OCI-LY7 (cell line): Measurements from ENCODE around the gene NSMF. TPM values are rescaled to one million over a fixed set of nuclear protein-coding genes. Genes with fewer than 3 reads are reported as not detected.

Source experiments
- BruUV-seq: library from RNA; stranded (reverse); fragments of 400-500 nt; replicated peaks from 2 replicates; lab custom pipeline; 2021; lab: Mats Ljungman, UMichigan
- CTCF ChIA-PET: fragments of 300-600 bp; sonication (Branson Sonifier 250); formaldehyde crosslinking; loops from one replicate; lab custom pipeline; 2022; ENCODE audit warnings: antibody characterized with exemption; ENCODE audit not compliant: unreplicated experiment; lab: Charles Lee
- POLR2A ChIA-PET: fragments of 300-600 bp; sonication (Branson Sonifier 250); formaldehyde crosslinking; loops from one replicate; lab custom pipeline; 2022; ENCODE audit warnings: antibody characterized with exemption; lab: Charles Lee
- DNase-seq: peaks from one replicate; pipeline ENCODE4 v3.0.0-alpha.2; 2015; ENCODE audit warnings: low spot score
- H2AFZ ChIP-seq: fragments of 200-600 bp; sonication (generic), shearing (Covaris generic); 2 replicates; pipeline ENCODE4 v1.6.1; 2014; ENCODE audit warnings: mild to moderate bottlenecking, antibody characterized with exemption, low read length, moderate library complexity
- H3K27ac ChIP-seq: fragments of 200-600 bp; sonication (generic); 2 replicates; pipeline ENCODE4 v1.5.1; 2014; ENCODE audit warnings: mixed run types, low read depth, mild to moderate bottlenecking, moderate library complexity, low read length, inconsistent platforms; ENCODE audit not compliant: poor library complexity, severe bottlenecking
- H3K36me3 ChIP-seq: fragments of 200-600 bp; sonication (generic); 2 replicates; pipeline ENCODE4 v1.6.1; 2014; ENCODE audit warnings: mild to moderate bottlenecking, antibody characterized with exemption, low read length, moderate library complexity, mixed read lengths; ENCODE audit not compliant: insufficient read depth
- H3K4me1 ChIP-seq: fragments of 200-600 bp; sonication (generic); 2 replicates; pipeline ENCODE4 v1.5.1; 2014; ENCODE audit warnings: mild to moderate bottlenecking, low read length; ENCODE audit not compliant: insufficient read depth, poor library complexity, severe bottlenecking
- H3K4me2 ChIP-seq: fragments of 200-600 bp; sonication (generic); 2 replicates; pipeline ENCODE4 v1.6.1; 2014; ENCODE audit warnings: mild to moderate bottlenecking, low read length
- H3K4me3 ChIP-seq: fragments of 200-600 bp; sonication (generic); 2 replicates; pipeline ENCODE4 v1.5.1; 2014; ENCODE audit warnings: mild to moderate bottlenecking, low read depth, low read length; ENCODE audit not compliant: poor library complexity, severe bottlenecking
- H3K79me2 ChIP-seq: fragments of 200-600 bp; sonication (generic); 2 replicates; pipeline ENCODE4 v1.6.1; 2016; ENCODE audit warnings: low read depth, mild to moderate bottlenecking, low read length, moderate library complexity, mixed read lengths; ENCODE audit not compliant: insufficient read depth
- H3K9me2 ChIP-seq: fragments of 200-600 bp; sonication (generic); 2 replicates; pipeline ENCODE4 v1.6.1; 2016; ENCODE audit warnings: mild to moderate bottlenecking, low read length, mixed read lengths; ENCODE audit not compliant: insufficient read depth
- H3K9me3 ChIP-seq: fragments of 200-600 bp; sonication (generic); 2 replicates; pipeline ENCODE4 v1.6.1; 2014; ENCODE audit warnings: mild to moderate bottlenecking, mixed run types, low read length, mixed read lengths
- H4K20me1 ChIP-seq: fragments of 200-600 bp; sonication (generic); 2 replicates; pipeline ENCODE4 v1.6.1; 2014; ENCODE audit warnings: mild to moderate bottlenecking, antibody characterized with exemption, low read length, moderate library complexity, mixed read lengths; ENCODE audit not compliant: insufficient read depth
- EZH2phosphoT487 ChIP-seq: fragments of 200-600 bp; sonication (generic); IDR thresholded peaks from 2 replicates; pipeline ENCODE4 v1.6.1; 2018; ENCODE audit warnings: low read depth, borderline replicate concordance, mild to moderate bottlenecking, mixed run types, antibody characterized with exemption, low read length, moderate library complexity, mixed read lengths
- intact Hi-C: fragments of 100-400 bp; cut with micrococcal nuclease; formaldehyde crosslinking; loops from one replicate; pipeline ENCODE4 v1.10.0; 2022; ENCODE audit not compliant: unreplicated experiment
- total RNA-seq, 2 experiments: library from RNA; depleted of rRNA in 1 of 2; stranded (reverse); fragments of >200 nt in 1 of 2; shearing (Covaris generic) in 1 of 2; gene quantifications; 2 replicates each; pipeline ENCODE4 v1.2.3, GENCODE V29; 2014 to 2022
- TF ChIP-seq, protein P1 (sequence below): fragments of 200-600 bp; sonication (generic); conservative IDR thresholded peaks from 2 replicates; pipeline ENCODE4 v1.5.1; 2014; ENCODE audit warnings: mild to moderate bottlenecking, antibody characterized with exemption, low read length, moderate library complexity, mixed read lengths

The NSMF gene
- total RNA-seq, 2 experiments from 2014 or later, result 20.3 to 29.8 TPM

DNA sequence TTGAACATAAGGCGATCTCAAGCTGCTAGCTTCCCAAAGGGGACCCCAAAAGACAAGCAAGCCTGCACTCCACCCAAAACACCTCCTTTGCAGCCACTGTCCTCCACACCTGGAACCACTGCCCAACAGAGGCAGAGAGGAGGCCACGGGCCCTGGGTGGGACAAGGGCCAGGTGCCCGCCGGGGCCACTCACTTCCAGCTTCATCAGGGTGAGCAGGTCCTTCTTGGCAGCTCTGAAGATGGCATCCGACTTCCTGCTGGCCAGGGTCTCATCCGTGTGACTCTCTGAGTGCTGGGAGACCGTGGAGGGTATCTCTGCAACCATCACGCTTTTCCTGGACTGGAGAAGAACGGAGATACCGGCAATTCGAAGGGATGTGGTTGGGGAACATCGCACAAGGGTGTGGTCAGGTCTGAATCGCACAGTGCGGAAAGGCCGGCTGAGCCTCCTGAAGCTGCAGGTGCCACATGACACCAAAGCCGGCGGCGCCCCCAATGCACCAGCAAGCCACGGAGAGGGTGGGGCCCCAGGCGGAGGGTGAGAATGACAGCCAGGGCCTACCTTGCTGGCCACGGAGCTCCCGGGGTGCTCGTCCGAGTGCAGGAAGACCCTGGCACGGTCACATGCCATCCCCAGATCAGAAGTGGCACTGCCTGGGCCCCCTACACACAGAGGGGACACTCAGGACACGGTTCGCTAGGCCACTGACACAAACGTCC, 46.4 kb upstream of the NSMF start:
- H3K36me3 ChIP-seq, result no peaks in the 10 kb centered on the region
- H3K9me3 ChIP-seq, result no peaks in the 10 kb centered on the region
- no peak for DNase-seq
- no TSS peak for BruUV-seq
- no peaks in the 10 kb centered on the region for H3K79me2 ChIP-seq
- H2AFZ ChIP-seq, result no peak overlapping the region
- no peak overlapping the region for H3K4me2 ChIP-seq
- ChIA-PET CTCF (no interaction called here), POLR2A (no interaction called here)
- H4K20me1 ChIP-seq, result no peaks in the 10 kb centered on the region
- no peaks in the 10 kb centered on the region for H3K4me1 ChIP-seq
- intact Hi-C loops, result no loop called here
- no peak overlapping the region for H3K27ac ChIP-seq
- no peak overlapping the region for H3K4me3 ChIP-seq
- H3K9me2 ChIP-seq, result no peaks in the 10 kb centered on the region
- no peak for TF ChIP-seq EZH2phosphoT487
- TF ChIP-seq, protein P1, sequence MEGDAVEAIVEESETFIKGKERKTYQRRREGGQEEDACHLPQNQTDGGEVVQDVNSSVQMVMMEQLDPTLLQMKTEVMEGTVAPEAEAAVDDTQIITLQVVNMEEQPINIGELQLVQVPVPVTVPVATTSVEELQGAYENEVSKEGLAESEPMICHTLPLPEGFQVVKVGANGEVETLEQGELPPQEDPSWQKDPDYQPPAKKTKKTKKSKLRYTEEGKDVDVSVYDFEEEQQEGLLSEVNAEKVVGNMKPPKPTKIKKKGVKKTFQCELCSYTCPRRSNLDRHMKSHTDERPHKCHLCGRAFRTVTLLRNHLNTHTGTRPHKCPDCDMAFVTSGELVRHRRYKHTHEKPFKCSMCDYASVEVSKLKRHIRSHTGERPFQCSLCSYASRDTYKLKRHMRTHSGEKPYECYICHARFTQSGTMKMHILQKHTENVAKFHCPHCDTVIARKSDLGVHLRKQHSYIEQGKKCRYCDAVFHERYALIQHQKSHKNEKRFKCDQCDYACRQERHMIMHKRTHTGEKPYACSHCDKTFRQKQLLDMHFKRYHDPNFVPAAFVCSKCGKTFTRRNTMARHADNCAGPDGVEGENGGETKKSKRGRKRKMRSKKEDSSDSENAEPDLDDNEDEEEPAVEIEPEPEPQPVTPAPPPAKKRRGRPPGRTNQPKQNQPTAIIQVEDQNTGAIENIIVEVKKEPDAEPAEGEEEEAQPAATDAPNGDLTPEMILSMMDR, result no peak

DNA sequence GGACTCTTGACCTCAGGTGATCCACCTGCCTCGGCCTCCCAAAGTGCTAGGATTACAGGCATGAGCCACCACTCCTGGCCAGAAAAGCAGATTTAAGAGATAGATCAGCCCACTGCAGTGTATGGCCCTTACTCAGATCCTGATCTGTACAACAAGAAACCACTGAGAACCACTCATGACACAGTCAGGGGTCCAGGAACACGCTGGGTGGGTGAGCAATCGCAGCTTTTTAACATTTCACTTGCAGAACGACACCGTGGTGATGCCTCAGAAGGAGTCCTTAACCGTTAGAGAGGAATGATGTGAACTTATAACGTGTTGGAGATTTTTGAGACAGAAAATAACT, 45.3 kb upstream of the NSMF start:
- no peaks in the 10 kb centered on the region for H4K20me1 ChIP-seq
- no peaks in the 10 kb centered on the region for H3K79me2 ChIP-seq
- H2AFZ ChIP-seq, result no peak overlapping the region
- H3K4me1 ChIP-seq, result no peaks in the 10 kb centered on the region
- H3K36me3 ChIP-seq, result no peaks in the 10 kb centered on the region
- CTCF ChIA-PET, result no interaction called here
- no peak overlapping the region for H3K27ac ChIP-seq
- no TSS peak for BruUV-seq
- no peaks in the 10 kb centered on the region for H3K9me2 ChIP-seq
- no peak overlapping the region for H3K4me3 ChIP-seq
- POLR2A ChIA-PET, result no interaction called here
- no peak for TF ChIP-seq EZH2phosphoT487
- TF ChIP-seq, protein P1, result no peak
- no peaks in the 10 kb centered on the region for H3K9me3 ChIP-seq
- no peak overlapping the region for H3K4me2 ChIP-seq
- intact Hi-C loops, result no loop called here
- no peak for DNase-seq

DNA sequence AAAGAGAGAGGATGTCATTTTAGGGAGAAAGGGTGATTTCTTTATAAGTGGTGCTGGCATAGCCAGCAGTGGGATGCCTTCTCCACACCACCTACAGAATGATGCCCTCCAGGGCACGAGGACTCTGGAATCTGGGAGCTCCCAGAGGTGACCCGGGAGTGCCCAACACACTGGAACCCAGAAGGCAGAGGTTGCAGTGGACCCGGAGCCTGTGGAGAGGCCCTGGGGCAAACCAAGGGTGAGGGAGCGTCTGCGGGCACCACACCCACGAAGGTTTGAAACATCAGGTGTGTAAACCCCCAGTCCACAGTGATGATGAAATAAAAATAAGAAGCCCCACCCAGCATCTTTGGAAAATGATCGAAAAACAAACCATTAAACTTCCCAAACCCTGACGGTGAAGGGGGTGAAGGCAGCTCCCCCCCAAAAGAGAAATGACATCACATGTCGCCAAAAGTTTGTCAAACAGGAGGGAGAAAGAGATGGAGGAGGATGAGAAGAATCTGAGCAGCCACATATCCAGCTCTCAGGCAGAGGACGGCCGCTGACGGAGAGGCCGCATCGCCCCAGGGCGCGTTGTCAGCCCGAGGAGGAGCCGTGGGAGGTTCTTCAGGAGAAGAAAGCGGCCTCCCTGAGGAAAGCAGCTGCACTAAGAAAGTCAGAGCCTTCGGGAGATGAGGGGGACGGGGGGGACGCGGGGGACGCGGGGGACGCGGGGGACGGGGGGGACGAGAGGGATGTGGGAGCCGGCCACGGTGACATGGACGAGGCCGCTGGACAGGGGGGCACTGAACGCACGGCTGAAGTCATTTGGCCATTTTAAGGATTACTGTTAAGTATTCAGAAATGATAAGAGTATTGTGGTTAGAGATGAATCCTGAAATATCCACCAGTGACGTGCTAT, 43.1 kb upstream of the NSMF start:
- Histone ChIP-seq H3K4me2 (no peak overlapping the region), H3K9me3 (no peaks in the 10 kb centered on the region), H3K4me3 (no peak overlapping the region), H3K27ac (no peak overlapping the region), H3K79me2 (no peaks in the 10 kb centered on the region), H3K36me3 (no peaks in the 10 kb centered on the region), H2AFZ (no peak overlapping the region), H3K9me2 (no peaks in the 10 kb centered on the region), H3K4me1 (no peaks in the 10 kb centered on the region), H4K20me1 (no peaks in the 10 kb centered on the region)
- CTCF ChIA-PET, result no interaction called here
- POLR2A ChIA-PET, result no interaction called here
- DNase-seq, result no peak
- TF ChIP-seq, protein P1, result no peak
- TF ChIP-seq EZH2phosphoT487, result no peak
- intact Hi-C loops, result no loop called here
- BruUV-seq, result no TSS peak
